MCF 10A (cell line): ENCODE results near the gene ADAP1. TPM values are rescaled to one million over a fixed set of nuclear protein-coding genes. Genes with fewer than 3 reads are reported as not detected.
"Not testable (repeated sequence)": the region's sequence is repeated elsewhere in the genome, so short reads cannot be mapped to it uniquely, and the experiment has no call there.

Experiments used
- Bru-seq: library from RNA; stranded (reverse); fragments of 400-500 nt; gene quantifications from one replicate; lab custom pipeline; 2021; lab: Mats Ljungman, UMichigan
- BruChase-seq, 2 experiments: library from RNA; stranded (reverse); fragments of 400-500 nt; gene quantifications; one replicate each; lab custom pipeline; 2021; lab: Mats Ljungman, UMichigan
- BruUV-seq: library from RNA; stranded (reverse); fragments of 400-500 nt; replicated peaks from 2 replicates; lab custom pipeline; 2021; lab: Mats Ljungman, UMichigan
- CTCF ChIA-PET: fragments of 300-600 bp; sonication (Branson Sonifier 250); formaldehyde crosslinking; extraction: SDS; loops from one replicate; lab custom pipeline; 2021; ENCODE audit warnings: antibody characterized with exemption, inconsistent platforms; lab: Yijun Ruan, JAX
- POLR2A ChIA-PET: fragments of 300-600, 350-650 bp; sonication (Branson Sonifier 250); formaldehyde crosslinking; extraction: SDS; loops from one replicate; lab custom pipeline; 2020; ENCODE audit warnings: antibody characterized with exemption, inconsistent platforms; lab: Yijun Ruan, JAX
- DNase-seq: peaks from one replicate; pipeline ENCODE4 v3.0.0-alpha.2; 2018; ENCODE audit not compliant: unreplicated experiment
- H3K27ac Mint-ChIP-seq: one replicate; pipeline ENCODE4 v1.8.0; 2022; ENCODE audit warnings: mild to moderate bottlenecking, low read depth, mixed read lengths; ENCODE audit not compliant: unreplicated experiment
- H3K27me3 Mint-ChIP-seq: one replicate; pipeline ENCODE4 v1.8.0; 2022; ENCODE audit warnings: mixed read lengths; ENCODE audit not compliant: insufficient read depth, unreplicated experiment
- H3K36me3 Mint-ChIP-seq: one replicate; pipeline ENCODE4 v1.8.0; 2022; ENCODE audit warnings: mild to moderate bottlenecking, moderate library complexity, mixed read lengths; ENCODE audit not compliant: insufficient read depth, unreplicated experiment
- H3K4me1 Mint-ChIP-seq: one replicate; pipeline ENCODE4 v1.8.0; 2022; ENCODE audit warnings: mixed read lengths; ENCODE audit not compliant: insufficient read depth, unreplicated experiment
- H3K4me3 Mint-ChIP-seq: one replicate; pipeline ENCODE4 v1.8.0; 2022; ENCODE audit warnings: mild to moderate bottlenecking, moderate library complexity, mixed read lengths; ENCODE audit not compliant: unreplicated experiment
- H3K9me3 Mint-ChIP-seq: one replicate; pipeline ENCODE4 v1.8.0; 2022; ENCODE audit warnings: mixed read lengths; ENCODE audit not compliant: unreplicated experiment
- CTCF ChIP-seq: fragments of 200-600 bp; IDR thresholded peaks from one replicate; pipeline ENCODE4 v1.8.0; 2022; ENCODE audit warnings: antibody characterized with exemption, mild to moderate bottlenecking; ENCODE audit not compliant: unreplicated experiment
- intact Hi-C: fragments of 100-400 bp; cut with micrococcal nuclease; formaldehyde crosslinking; loops from 2 replicates; pipeline ENCODE4 v1.14.1; 2022
- long read RNA-seq: library from polyadenylated mRNA; stranded (forward); transcript quantifications from one replicate; pipeline ENCODE4 v2.0.0, GENCODE V29; 2022
- total RNA-seq: library from RNA; stranded (reverse); gene quantifications from 2 replicates; pipeline ENCODE4 v1.2.3, GENCODE V29; 2022

Gene ADAP1
- 7.0 and 10.5 TPM in 2 replicates for total RNA-seq
- Bru-seq, nascent RNA: percentile 26 among the genes with signal in this experiment
- BruChase-seq, experiment 1, labeled RNA remaining after a 6-hour chase: percentile 45 among the genes with signal in this experiment
- percentile 29 among the genes with signal in this experiment for BruChase-seq, experiment 2, labeled RNA remaining after a 2-hour chase
- long read RNA-seq, transcript ADAP1-201 (11 exons, 2,363 nt): major isoform, 10 of 19 reads
- long read RNA-seq, partial matches to known transcripts: 2 of 19 reads
- long read RNA-seq, other reads (novel, unspliced or antisense): 5 of 19 reads

- H3K27ac Mint-ChIP-seq: no peak within 1 kb of the TSS
- peak; percentile 49 for DNase-seq
Measured at GRCh38 chr7:954330-955238, at the start of gene ADAP1. TSS of gene ADAP1 (minus strand) at chr7:954680. CDS start at chr7:954477, 203 bp downstream.

GRCh38 chr7:1002445-1002844 lies 48.0 kb upstream of the ADAP1 start:
- H3K36me3 Mint-ChIP-seq: peaks cover 22% of the 10 kb centered on the region
- POLR2A ChIA-PET, H3K4me1 Mint-ChIP-seq, DNase-seq, H3K27me3 Mint-ChIP-seq, H3K4me3 Mint-ChIP-seq, H3K9me3 Mint-ChIP-seq, H3K27ac Mint-ChIP-seq, BruUV-seq, CTCF ChIA-PET, intact Hi-C loops: not testable (repeated sequence)

More at GRCh38 chr7:954330-955238, at the start of gene ADAP1:
- CTCF ChIA-PET: interaction anchor here (0.7 to 1.0 kb wide), 3 partner anchors 33 to 223 kb away, joined by 3 read pairs; no protein-coding TSS in a partner anchor
- H3K27me3 Mint-ChIP-seq: no peaks in the 10 kb centered on the region
- H3K9me3 Mint-ChIP-seq: no peaks in the 10 kb centered on the region
- no TSS peak for BruUV-seq
- intact Hi-C loops: loop anchor here (2.0 kb wide), 1 partner anchor 46 kb away; no protein-coding TSS in a partner anchor
- H3K4me1 Mint-ChIP-seq: no peaks in the 10 kb centered on the region
- TF ChIP-seq CTCF: no peak
- POLR2A ChIA-PET: interaction anchor here (2.2 kb wide), 1 partner anchor 20 kb away, joined by 11 read pairs; the partner anchor contains the start of gene COX19
- peaks cover 11% of the 10 kb centered on the region for H3K36me3 Mint-ChIP-seq
- H3K4me3 Mint-ChIP-seq: peak within 1 kb of the TSS; percentile 63

GRCh38 chr7:1002026-1002425 lies 47.5 kb upstream of the ADAP1 start:
- H3K4me1 Mint-ChIP-seq, H3K4me3 Mint-ChIP-seq, H3K27me3 Mint-ChIP-seq, H3K27ac Mint-ChIP-seq, DNase-seq, BruUV-seq, POLR2A ChIA-PET, intact Hi-C loops, H3K9me3 Mint-ChIP-seq, CTCF ChIA-PET: not testable (repeated sequence)
- peaks cover 23% of the 10 kb centered on the region for H3K36me3 Mint-ChIP-seq

GRCh38 chr7:1001069-1001770 lies 46.7 kb upstream of the ADAP1 start:
- H3K27me3 Mint-ChIP-seq, H3K4me1 Mint-ChIP-seq, H3K9me3 Mint-ChIP-seq, BruUV-seq, DNase-seq, POLR2A ChIA-PET, CTCF ChIA-PET, H3K4me3 Mint-ChIP-seq, intact Hi-C loops: not testable (repeated sequence)
- Mint-ChIP-seq H3K27ac (peak overlapping the region; percentile 71), H3K36me3 (peaks cover 27% of the 10 kb centered on the region)
